ENCODE data around the gene KDM4C.
"Not testable (repeated sequence)": the region's sequence is repeated elsewhere in the genome, so short reads cannot be mapped to it uniquely, and the experiment has no call there.

KDM4C gene

DNA sequence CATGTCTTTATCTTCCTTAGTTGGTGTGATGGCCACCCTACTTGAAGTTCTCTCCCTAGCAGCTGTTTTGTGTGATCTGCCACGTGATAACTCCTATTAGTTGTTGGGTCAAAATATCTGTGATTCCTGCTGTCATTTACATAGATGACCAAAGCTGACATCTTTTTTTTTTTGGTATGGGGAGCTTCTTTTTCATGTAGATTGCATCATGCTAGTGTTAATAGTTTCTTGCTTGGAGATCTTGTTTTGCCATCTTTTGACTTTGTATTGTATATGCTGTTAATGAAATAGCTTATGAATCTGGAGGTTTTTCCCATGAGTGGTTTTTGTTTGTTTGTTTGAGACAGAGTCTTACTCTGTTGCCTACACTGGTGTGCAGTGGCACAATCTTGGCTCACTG is 243.8 kb downstream of the KDM4C start:
- Histone ChIP-seq H3K36me3 (ENCODE audit: insufficient read depth, low read length) (no peaks in the 10 kb centered on the region; the same call in 1 of the 2 replicates), H3K9ac (ENCODE audit: low read depth, low read length) (no peak overlapping the region)
- 80% methylated on average over 1 of the region's 1 CpG for WGBS

DNA sequence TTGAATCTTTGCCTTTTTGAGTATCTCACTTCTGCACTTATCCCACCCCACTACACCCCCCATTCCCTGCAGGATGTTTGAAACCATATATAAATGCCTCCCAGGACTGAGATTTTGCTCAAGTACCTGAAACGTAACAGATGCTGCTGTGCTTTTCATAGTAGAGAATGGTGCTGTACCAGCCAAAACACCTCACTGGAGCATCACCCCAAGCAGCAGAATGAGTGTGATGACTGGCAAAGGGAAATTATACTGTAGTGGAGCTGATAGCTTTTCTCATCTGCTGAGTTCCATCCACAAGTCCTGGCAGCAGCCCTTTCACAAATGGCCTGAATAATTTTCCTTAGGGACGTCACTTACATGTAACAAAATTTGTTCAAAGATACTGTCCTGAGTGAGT is 246.1 kb downstream of the KDM4C start:
- 89% methylated on average over 2 of the region's 2 CpGs for WGBS
- Histone ChIP-seq H3K4me3 (ENCODE audit: low read length) (no peak overlapping the region), H3K27me3 (ENCODE audit: insufficient read depth, low read length) (no peaks in the 10 kb centered on the region), H3K9me3 (ENCODE audit: insufficient read depth, low read depth, low read length) (no peaks in the 10 kb centered on the region), H3K27ac (ENCODE audit: low read depth, low read length) (no peak overlapping the region), H3K4me1 (ENCODE audit: insufficient read depth, low read length) (no peaks in the 10 kb centered on the region), H3K9ac (ENCODE audit: low read depth, low read length) (no peak overlapping the region), H3K36me3 (ENCODE audit: insufficient read depth, low read length) (peaks cover 11% of the 10 kb centered on the region)

More for the DNA sequence above, 243.8 kb downstream of the KDM4C start:
- Histone ChIP-seq H3K4me1 (ENCODE audit: insufficient read depth, low read length) (no peaks in the 10 kb centered on the region), H3K27ac (ENCODE audit: low read depth, low read length) (no peak overlapping the region), H3K9me3 (ENCODE audit: insufficient read depth, low read depth, low read length) (no peaks in the 10 kb centered on the region), H3K27me3 (ENCODE audit: insufficient read depth, low read length) (no peaks in the 10 kb centered on the region), H3K4me3 (ENCODE audit: low read length) (no peak overlapping the region)

DNA sequence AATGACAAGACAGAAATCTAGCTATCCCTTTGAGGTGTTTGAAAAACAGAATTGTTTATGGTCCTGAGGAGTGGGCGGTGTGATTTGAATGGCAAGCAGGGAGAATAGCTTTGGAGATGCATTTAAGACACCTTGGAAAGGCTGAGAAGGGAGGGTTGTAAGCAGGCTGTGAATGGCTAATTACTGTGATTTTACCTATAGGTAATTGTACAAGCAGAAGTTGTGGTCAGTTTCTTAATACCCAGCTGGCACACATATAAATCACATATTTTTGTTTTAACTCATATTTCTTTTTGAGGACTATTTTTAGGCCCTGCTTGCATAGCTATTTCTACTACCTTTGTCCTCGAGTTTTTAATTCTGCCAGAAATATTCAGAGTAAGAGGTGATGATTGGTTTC is 248.6 kb downstream of the KDM4C start:
- H3K36me3 ChIP-seq (ENCODE audit: insufficient read depth, low read length): peaks cover 14% of the 10 kb centered on the region
- no peaks in the 10 kb centered on the region for H3K9me3 ChIP-seq (ENCODE audit: insufficient read depth, low read depth, low read length)
- no peak overlapping the region for H3K4me3 ChIP-seq (ENCODE audit: low read length)
- no peak overlapping the region for H3K9ac ChIP-seq (ENCODE audit: low read depth, low read length)
- no peaks in the 10 kb centered on the region for H3K4me1 ChIP-seq (ENCODE audit: insufficient read depth, low read length)
- WGBS: 94% methylated on average over 1 of the region's 2 CpGs
- no peaks in the 10 kb centered on the region for H3K27me3 ChIP-seq (ENCODE audit: insufficient read depth, low read length)
- no peak overlapping the region for H3K27ac ChIP-seq (ENCODE audit: low read depth, low read length)

DNA sequence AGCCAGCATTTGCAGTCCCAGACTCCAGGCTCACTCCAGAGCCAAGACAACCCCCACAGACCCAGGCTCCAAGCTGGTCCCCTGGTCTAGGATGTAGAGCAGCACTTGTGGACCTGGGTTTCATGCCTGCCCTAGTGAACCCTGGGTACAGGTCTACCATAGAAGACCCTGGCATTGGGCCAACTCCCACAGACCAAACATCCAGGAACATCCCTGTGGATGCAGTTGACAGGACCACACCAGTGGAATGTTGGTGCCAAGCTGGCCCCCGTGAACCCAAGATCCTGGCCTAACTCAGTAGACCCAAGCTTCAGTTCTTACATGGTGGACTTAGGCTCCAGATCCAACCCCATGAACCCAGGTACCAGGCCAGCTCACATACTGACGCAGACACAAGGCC is 250.6 kb downstream of the KDM4C start:
- Histone ChIP-seq H3K36me3 (ENCODE audit: insufficient read depth, low read length) (peaks cover 31% of the 10 kb centered on the region), H3K27me3 (ENCODE audit: insufficient read depth, low read length) (no peaks in the 10 kb centered on the region), H3K4me3 (ENCODE audit: low read length) (no peak overlapping the region), H3K4me1 (ENCODE audit: insufficient read depth, low read length) (no peaks in the 10 kb centered on the region), H3K9ac (ENCODE audit: low read depth, low read length) (no peak overlapping the region), H3K9me3 (ENCODE audit: insufficient read depth, low read depth, low read length) (no peaks in the 10 kb centered on the region), H3K27ac (ENCODE audit: low read depth, low read length) (no peak overlapping the region)
- WGBS: 49% methylated on average over 2 of the region's 2 CpGs

DNA sequence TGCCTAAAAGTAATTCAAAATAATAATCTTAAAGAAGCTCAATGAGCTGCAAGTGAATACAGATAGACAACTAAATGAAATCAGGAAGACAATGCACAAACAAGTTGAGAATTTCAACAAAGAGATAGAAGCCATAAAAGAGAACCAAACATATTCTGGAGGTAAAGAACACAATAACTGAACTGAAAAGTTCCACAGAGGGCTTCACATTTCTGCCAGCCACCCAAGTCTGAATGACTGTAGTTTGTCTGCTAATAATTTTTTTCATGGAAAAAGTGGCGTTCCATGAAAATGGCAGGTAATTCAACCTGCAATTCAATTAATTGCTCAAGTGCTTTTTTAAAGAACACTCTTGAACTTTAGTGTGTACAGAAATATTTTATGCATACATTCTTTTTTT is 251.3 kb downstream of the KDM4C start:
- Histone ChIP-seq H3K9ac (ENCODE audit: low read depth, low read length) (no peak overlapping the region), H3K4me3 (ENCODE audit: low read length) (no peak overlapping the region), H3K4me1 (ENCODE audit: insufficient read depth, low read length) (no peaks in the 10 kb centered on the region), H3K27me3 (ENCODE audit: insufficient read depth, low read length) (no peaks in the 10 kb centered on the region), H3K36me3 (ENCODE audit: insufficient read depth, low read length) (peaks cover 36% of the 10 kb centered on the region), H3K9me3 (ENCODE audit: insufficient read depth, low read depth, low read length) (no peaks in the 10 kb centered on the region), H3K27ac (ENCODE audit: low read depth, low read length) (no peak overlapping the region)
- 100% methylated on average over 1 of the region's 1 CpG for WGBS

DNA sequence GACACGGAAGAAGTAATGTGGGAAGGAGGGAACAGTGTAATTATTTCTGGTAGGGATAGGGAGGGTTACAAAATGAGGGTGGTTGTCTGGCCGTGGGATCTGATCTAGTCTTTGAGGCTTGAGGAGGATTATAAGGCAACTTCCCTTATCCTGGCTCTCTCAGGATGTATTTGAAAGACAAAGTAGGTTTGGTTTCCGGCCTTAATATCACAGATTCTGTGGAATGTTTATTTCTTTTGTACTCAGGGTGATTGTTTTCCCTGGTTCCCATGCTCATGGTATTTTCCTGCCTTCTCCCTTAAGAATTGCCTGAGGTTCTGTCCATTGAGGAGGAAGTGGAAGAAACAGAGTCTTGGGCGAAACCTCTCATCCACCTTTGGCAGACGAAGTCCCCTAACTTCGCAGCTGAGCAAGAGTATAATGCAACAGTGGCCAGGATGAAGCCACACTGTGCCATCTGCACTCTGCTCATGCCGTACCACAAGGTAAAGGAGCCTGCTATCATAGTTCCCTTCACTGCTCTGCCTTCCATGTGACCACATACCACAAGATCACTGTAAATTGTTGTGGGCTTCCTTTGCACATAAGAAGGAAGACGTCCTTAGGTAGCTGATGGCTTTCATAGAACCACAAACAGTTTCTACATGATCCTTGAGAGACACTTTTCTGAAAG is 253.8 kb downstream of the KDM4C start:
- H3K9me3 ChIP-seq (ENCODE audit: insufficient read depth, low read depth, low read length): no peaks in the 10 kb centered on the region
- H3K27me3 ChIP-seq (ENCODE audit: insufficient read depth, low read length): no peaks in the 10 kb centered on the region
- H3K27ac ChIP-seq (ENCODE audit: low read depth, low read length): no peak overlapping the region
- H3K4me1 ChIP-seq (ENCODE audit: insufficient read depth, low read length): no peaks in the 10 kb centered on the region
- peaks cover 50% of the 10 kb centered on the region for H3K36me3 ChIP-seq (ENCODE audit: insufficient read depth, low read length)
- no peak overlapping the region for H3K9ac ChIP-seq (ENCODE audit: low read depth, low read length)
- no peak overlapping the region for H3K4me3 ChIP-seq (ENCODE audit: low read length)
- 93% methylated on average over 8 of the region's 8 CpGs for WGBS

DNA sequence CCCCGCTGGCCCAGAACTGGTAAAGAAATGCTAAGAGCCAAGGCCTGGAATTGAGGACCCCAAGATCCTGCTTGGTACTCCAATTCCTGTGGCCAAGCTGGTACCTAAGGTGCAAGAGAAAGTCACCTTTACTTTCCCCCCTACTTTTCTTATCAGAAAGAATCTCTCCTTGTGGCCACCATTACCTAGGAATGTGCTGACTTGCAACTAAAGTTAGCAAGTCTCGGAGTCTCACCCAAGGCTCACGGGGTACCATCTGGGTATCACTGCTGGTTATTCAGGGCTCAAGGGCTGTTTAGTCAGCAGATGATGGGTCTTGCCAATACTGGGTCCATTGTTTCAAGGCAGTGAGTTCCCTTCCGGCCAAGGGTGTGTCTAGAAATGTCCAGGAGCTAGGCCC is 270.2 kb downstream of the KDM4C start:
- Histone ChIP-seq H3K9ac (ENCODE audit: low read depth, low read length) (no peak overlapping the region), H3K4me3 (ENCODE audit: low read length) (no peak overlapping the region), H3K4me1 (ENCODE audit: insufficient read depth, low read length) (no peaks in the 10 kb centered on the region), H3K9me3 (ENCODE audit: insufficient read depth, low read depth, low read length) (no peaks in the 10 kb centered on the region), H3K36me3 (ENCODE audit: insufficient read depth, low read length) (no peaks in the 10 kb centered on the region), H3K27me3 (ENCODE audit: insufficient read depth, low read length) (no peaks in the 10 kb centered on the region), H3K27ac (ENCODE audit: low read depth, low read length) (no peak overlapping the region)
- 93% methylated on average over 4 of the region's 4 CpGs for WGBS

DNA sequence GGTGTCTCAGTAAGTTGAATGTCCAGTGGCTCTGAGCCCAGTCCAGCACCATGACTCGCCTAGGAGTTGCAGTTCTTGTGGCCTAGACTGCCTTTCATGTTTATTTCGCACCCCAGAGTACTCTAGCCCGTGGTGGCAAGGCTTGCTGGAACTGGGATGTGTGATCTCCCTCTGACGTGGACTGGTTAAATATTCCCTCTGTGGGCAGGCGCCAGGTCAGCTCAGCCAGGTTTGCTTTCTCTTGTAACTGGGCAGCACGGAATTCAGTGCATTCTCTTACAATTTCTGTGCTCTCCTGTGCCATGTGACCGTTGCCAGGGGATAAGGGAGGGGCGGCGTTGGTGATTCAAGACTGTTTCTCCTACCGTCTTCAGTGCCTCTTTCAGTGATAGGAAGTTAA is 270.8 kb downstream of the KDM4C start:
- 92% methylated on average over 10 of the region's 10 CpGs for WGBS
- H3K27ac ChIP-seq (ENCODE audit: low read depth, low read length): no peak overlapping the region
- H3K36me3 ChIP-seq (ENCODE audit: insufficient read depth, low read length): no peaks in the 10 kb centered on the region
- no peaks in the 10 kb centered on the region for H3K4me1 ChIP-seq (ENCODE audit: insufficient read depth, low read length)
- no peak overlapping the region for H3K9ac ChIP-seq (ENCODE audit: low read depth, low read length)
- H3K9me3 ChIP-seq (ENCODE audit: insufficient read depth, low read depth, low read length): no peaks in the 10 kb centered on the region
- H3K4me3 ChIP-seq (ENCODE audit: low read length): no peak overlapping the region
- H3K27me3 ChIP-seq (ENCODE audit: insufficient read depth, low read length): no peaks in the 10 kb centered on the region

DNA sequence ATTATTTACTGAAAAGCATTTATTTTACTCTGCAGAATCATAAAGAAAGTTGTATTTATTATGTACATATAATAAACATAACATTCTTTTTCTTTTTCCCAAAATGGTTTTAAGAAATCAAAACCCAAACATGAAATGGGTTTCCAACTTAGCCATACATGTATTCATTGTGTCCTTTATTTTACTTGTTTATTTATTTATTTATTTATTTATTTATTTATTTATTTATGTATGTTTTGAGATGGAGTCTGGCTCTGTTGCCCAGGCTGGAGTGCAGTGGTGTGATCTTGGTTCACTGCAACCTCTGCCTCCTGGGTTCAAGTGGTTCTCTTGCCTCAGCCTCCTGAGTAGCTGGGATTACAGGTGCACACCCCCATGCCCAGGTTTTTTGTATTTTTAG is 273.2 kb downstream of the KDM4C start:
- not testable (repeated sequence) for H3K4me1 ChIP-seq (ENCODE audit: insufficient read depth, low read length); H3K27ac ChIP-seq (ENCODE audit: low read depth, low read length); H3K4me3 ChIP-seq (ENCODE audit: low read length); H3K9ac ChIP-seq (ENCODE audit: low read depth, low read length); H3K27me3 ChIP-seq (ENCODE audit: insufficient read depth, low read length); H3K9me3 ChIP-seq (ENCODE audit: insufficient read depth, low read depth, low read length); H3K36me3 ChIP-seq (ENCODE audit: insufficient read depth, low read length)

DNA sequence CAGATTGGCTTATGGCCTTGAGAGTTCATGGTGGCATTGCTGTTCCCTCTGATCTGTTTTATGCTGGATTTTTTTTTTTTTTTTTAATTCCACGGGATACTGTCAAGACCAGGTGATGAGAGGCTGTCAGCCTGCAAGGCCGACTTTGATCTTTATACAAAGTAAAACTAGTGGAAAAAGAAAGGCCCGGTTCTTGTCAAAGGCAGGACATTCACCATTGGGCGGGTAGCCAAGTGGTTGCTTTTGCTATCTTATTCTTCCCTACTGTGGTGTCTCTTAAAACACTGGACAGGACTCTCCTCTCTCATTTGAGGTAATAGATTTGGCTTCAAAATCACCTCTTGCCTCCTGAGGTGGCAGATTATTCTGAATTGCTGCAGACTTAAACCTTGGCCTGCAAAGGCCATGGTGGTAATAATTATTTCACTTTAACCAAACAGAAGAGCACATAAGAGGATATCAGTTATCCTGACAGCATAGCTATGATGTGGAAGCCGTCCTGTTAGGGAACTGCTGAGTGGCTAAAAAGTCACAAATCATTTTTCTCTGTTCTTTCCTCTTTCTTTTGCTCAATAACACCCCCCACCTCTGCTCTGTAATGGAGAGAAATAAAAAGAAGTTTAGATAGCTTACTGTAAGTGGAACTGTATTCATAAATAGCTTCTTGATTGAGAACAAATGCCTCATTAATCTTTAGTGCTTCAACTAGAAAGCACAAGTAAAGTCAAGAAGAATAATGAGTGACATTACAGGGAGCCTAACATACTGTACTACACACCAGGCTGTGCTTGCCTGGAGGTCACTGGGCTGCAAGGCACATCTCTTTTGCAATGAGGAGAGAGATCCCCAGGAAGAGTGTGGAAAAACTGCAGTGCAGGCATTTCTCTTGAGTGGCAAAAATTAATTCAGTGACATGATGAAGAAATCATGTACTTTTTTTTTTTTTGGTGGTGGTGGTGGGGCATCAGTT is 275.6 kb downstream of the KDM4C start:
- H3K4me1 ChIP-seq (ENCODE audit: insufficient read depth, low read length): peaks cover 12% of the 10 kb centered on the region
- H3K9me3 ChIP-seq (ENCODE audit: insufficient read depth, low read depth, low read length): no peaks in the 10 kb centered on the region
- H3K36me3 ChIP-seq (ENCODE audit: insufficient read depth, low read length): no peaks in the 10 kb centered on the region
- no peak overlapping the region for H3K27ac ChIP-seq (ENCODE audit: low read depth, low read length)
- 93% methylated on average over 5 of the region's 5 CpGs for WGBS
- no peak overlapping the region for H3K4me3 ChIP-seq (ENCODE audit: low read length)
- H3K27me3 ChIP-seq (ENCODE audit: insufficient read depth, low read length): no peaks in the 10 kb centered on the region
- H3K9ac ChIP-seq (ENCODE audit: low read depth, low read length): no peak overlapping the region

DNA sequence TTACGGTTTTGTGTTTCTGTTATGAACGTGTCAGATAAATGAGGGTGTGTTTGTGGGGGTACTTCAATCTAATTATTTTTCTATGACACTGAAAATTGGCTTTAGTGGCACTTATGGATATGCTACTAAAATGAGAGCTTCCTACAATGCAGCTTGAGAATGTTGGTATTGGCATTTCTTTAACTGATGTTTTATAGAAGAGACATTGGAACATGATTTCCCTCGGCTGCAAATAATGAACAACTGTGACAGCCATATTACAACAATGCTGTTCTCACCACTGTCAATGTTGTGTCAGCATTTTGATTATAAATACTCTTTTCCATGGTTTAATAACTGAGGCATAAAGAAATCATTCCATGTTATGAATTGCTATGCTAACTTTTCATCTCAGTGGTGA is 279.4 kb downstream of the KDM4C start:
- no peaks in the 10 kb centered on the region for H3K27me3 ChIP-seq (ENCODE audit: insufficient read depth, low read length)
- no peaks in the 10 kb centered on the region for H3K9me3 ChIP-seq (ENCODE audit: insufficient read depth, low read depth, low read length)
- H3K27ac ChIP-seq (ENCODE audit: low read depth, low read length): no peak overlapping the region
- peaks cover 12% of the 10 kb centered on the region for H3K4me1 ChIP-seq (ENCODE audit: insufficient read depth, low read length)
- 98% methylated on average over 3 of the region's 3 CpGs for WGBS
- H3K4me3 ChIP-seq (ENCODE audit: low read length): no peak overlapping the region
- no peak overlapping the region for H3K9ac ChIP-seq (ENCODE audit: low read depth, low read length)
- H3K36me3 ChIP-seq (ENCODE audit: insufficient read depth, low read length): no peaks in the 10 kb centered on the region
